Measurements from ENCODE around the gene SAMSN1.
"Not testable (repeated sequence)": the region's sequence is repeated elsewhere in the genome, so short reads cannot be mapped to it uniquely, and the experiment has no call there.

SAMSN1 gene

GRCh38 chr21:14550135-14550534 is 4.0 kb upstream of the SAMSN1 start:
- Histone ChIP-seq H4K20me1 (ENCODE audit: insufficient read depth) (no peaks in the 10 kb centered on the region), H3K27me3 (ENCODE audit: insufficient read depth, low read depth) (no peaks in the 10 kb centered on the region), H3K27ac (no peak overlapping the region), H3K36me3 (ENCODE audit: insufficient read depth) (no peaks in the 10 kb centered on the region), H3K4me3 (IDR thresholded peaks at IDR 0.05; ENCODE audit: insufficient read depth, low read depth, low read length) (no peak overlapping the region), H3K79me2 (ENCODE audit: insufficient read depth, low read depth) (no peaks in the 10 kb centered on the region), H3K4me1 (ENCODE audit: low read depth, poor library complexity, severe bottlenecking) (peaks cover 33% of the 10 kb centered on the region), H3K4me2 (no peak overlapping the region), H3K9ac (no peak overlapping the region), H2AFZ (ENCODE audit: low read depth) (no peak overlapping the region)
- TF ChIP-seq CTCF (conservative IDR thresholded peaks at IDR 0.05; ENCODE audit: low read depth, low read length), result no peak

- Histone ChIP-seq H3K4me1 (ENCODE audit: low read depth, poor library complexity, severe bottlenecking) (peaks cover 33% of the 10 kb centered on the region), H3K9ac (no peak overlapping the region), H3K4me3 (IDR thresholded peaks at IDR 0.05; ENCODE audit: insufficient read depth, low read depth, low read length) (no peak overlapping the region), H3K27me3 (ENCODE audit: insufficient read depth, low read depth) (no peaks in the 10 kb centered on the region), H3K4me2 (peak overlapping the region; percentile 69), H3K27ac (no peak overlapping the region), H3K79me2 (ENCODE audit: insufficient read depth, low read depth) (no peaks in the 10 kb centered on the region), H3K36me3 (ENCODE audit: insufficient read depth) (no peaks in the 10 kb centered on the region), H2AFZ (ENCODE audit: low read depth) (no peak overlapping the region), H4K20me1 (ENCODE audit: insufficient read depth) (no peaks in the 10 kb centered on the region)
- no peak for TF ChIP-seq CTCF (conservative IDR thresholded peaks at IDR 0.05; ENCODE audit: low read depth, low read length)
Observed at GRCh38 chr21:14548779-14549178, 2.7 kb upstream of the SAMSN1 start.

- H3K4me2 ChIP-seq, result peak overlapping the region; percentile 69
Observed at GRCh38 chr21:14547834-14548513, 1.9 kb upstream of the SAMSN1 start.

GRCh38 chr21:14546719-14547118 is 604 bp upstream of the SAMSN1 start:
- H3K4me2 ChIP-seq; H3K27ac ChIP-seq; H4K20me1 ChIP-seq (ENCODE audit: insufficient read depth); H3K9ac ChIP-seq; H3K4me3 ChIP-seq (IDR thresholded peaks at IDR 0.05; ENCODE audit: insufficient read depth, low read depth, low read length); H3K79me2 ChIP-seq (ENCODE audit: insufficient read depth, low read depth); H3K36me3 ChIP-seq (ENCODE audit: insufficient read depth); H2AFZ ChIP-seq (ENCODE audit: low read depth); H3K27me3 ChIP-seq (ENCODE audit: insufficient read depth, low read depth): not testable (repeated sequence)
- H3K4me1 ChIP-seq (ENCODE audit: low read depth, poor library complexity, severe bottlenecking), result peaks cover 33% of the 10 kb centered on the region

More at GRCh38 chr21:14547834-14548513, 1.9 kb upstream of the SAMSN1 start:
- TF ChIP-seq CTCF (conservative IDR thresholded peaks at IDR 0.05; ENCODE audit: low read depth, low read length), result no peak
- H3K27me3 ChIP-seq (ENCODE audit: insufficient read depth, low read depth), result no peaks in the 10 kb centered on the region
- H3K36me3 ChIP-seq (ENCODE audit: insufficient read depth), result no peaks in the 10 kb centered on the region
- no peak overlapping the region for H3K4me3 ChIP-seq (IDR thresholded peaks at IDR 0.05; ENCODE audit: insufficient read depth, low read depth, low read length)
- H3K79me2 ChIP-seq (ENCODE audit: insufficient read depth, low read depth), result no peaks in the 10 kb centered on the region
- H3K4me1 ChIP-seq (ENCODE audit: low read depth, poor library complexity, severe bottlenecking), result peaks cover 33% of the 10 kb centered on the region
- H4K20me1 ChIP-seq (ENCODE audit: insufficient read depth), result no peaks in the 10 kb centered on the region
- H3K9ac ChIP-seq, result no peak overlapping the region
- H2AFZ ChIP-seq (ENCODE audit: low read depth), result no peak overlapping the region
- H3K27ac ChIP-seq, result peak overlapping the region; percentile 15

GRCh38 chr21:14543983-14544382 is 2.1 kb downstream of the SAMSN1 start:
- Histone ChIP-seq H3K4me3 (IDR thresholded peaks at IDR 0.05; ENCODE audit: insufficient read depth, low read depth, low read length) (no peak overlapping the region), H3K9ac (no peak overlapping the region), H3K79me2 (ENCODE audit: insufficient read depth, low read depth) (no peaks in the 10 kb centered on the region)

More at GRCh38 chr21:14543983-14544382, 2.1 kb downstream of the SAMSN1 start:
- no peak for TF ChIP-seq CTCF (conservative IDR thresholded peaks at IDR 0.05; ENCODE audit: low read depth, low read length)
- Histone ChIP-seq H3K27ac (no peak overlapping the region), H3K27me3 (ENCODE audit: insufficient read depth, low read depth) (no peaks in the 10 kb centered on the region), H3K36me3 (ENCODE audit: insufficient read depth) (no peaks in the 10 kb centered on the region), H4K20me1 (ENCODE audit: insufficient read depth) (no peaks in the 10 kb centered on the region), H3K4me1 (ENCODE audit: low read depth, poor library complexity, severe bottlenecking) (peaks cover 32% of the 10 kb centered on the region), H3K4me2 (no peak overlapping the region), H2AFZ (ENCODE audit: low read depth) (no peak overlapping the region)

Data from KMS-11 (cell line).